ENCODE data around the gene SAPCD1.

SAPCD1 gene

GRCh38 chr6:31777667-31778050 is 15.2 kb downstream of the SAPCD1 start:
- no peak for TF ChIP-seq CTCF (IDR thresholded peaks at IDR 0.05; ENCODE audit: low read depth, low read length)
- in situ Hi-C loops (cut with HindIII; ENCODE audit: low sequenced_read_pairs): no loop called here
- H3K4me3 ChIP-seq (ENCODE audit: low read depth, low read length): no peak overlapping the region
- no peak for DNase-seq (ENCODE audit: low read depth, low spot score)

- no peak overlapping the region for H3K4me3 ChIP-seq (ENCODE audit: low read depth, low read length)
- TF ChIP-seq CTCF (IDR thresholded peaks at IDR 0.05; ENCODE audit: low read depth, low read length): no peak
- no peak for DNase-seq (ENCODE audit: low read depth, low spot score)
- in situ Hi-C loops (cut with HindIII; ENCODE audit: low sequenced_read_pairs): no loop called here
These were observed 15.7 kb downstream of the SAPCD1 start for GRCh38 chr6:31778193-31778592.

- DNase-seq (ENCODE audit: low read depth, low spot score): no peak
- H3K4me3 ChIP-seq (ENCODE audit: low read depth, low read length): no peak overlapping the region
- in situ Hi-C loops (cut with HindIII; ENCODE audit: low sequenced_read_pairs): no loop called here
- TF ChIP-seq CTCF (IDR thresholded peaks at IDR 0.05; ENCODE audit: low read depth, low read length): no peak
These were observed 16.8 kb downstream of the SAPCD1 start for GRCh38 chr6:31778999-31779885.

GRCh38 chr6:31779908-31780307 is 17.5 kb downstream of the SAPCD1 start:
- in situ Hi-C loops (cut with HindIII; ENCODE audit: low sequenced_read_pairs): no loop called here

GRCh38 chr6:31780507-31781243 is 18.2 kb downstream of the SAPCD1 start:
- no peak for TF ChIP-seq CTCF (IDR thresholded peaks at IDR 0.05; ENCODE audit: low read depth, low read length)
- DNase-seq (ENCODE audit: low read depth, low spot score): no peak
- no peak overlapping the region for H3K4me3 ChIP-seq (ENCODE audit: low read depth, low read length)
- in situ Hi-C loops (cut with HindIII; ENCODE audit: low sequenced_read_pairs): no loop called here

More at GRCh38 chr6:31779908-31780307, 17.5 kb downstream of the SAPCD1 start:
- no peak for TF ChIP-seq CTCF (IDR thresholded peaks at IDR 0.05; ENCODE audit: low read depth, low read length)
- no peak overlapping the region for H3K4me3 ChIP-seq (ENCODE audit: low read depth, low read length)
- DNase-seq (ENCODE audit: low read depth, low spot score): no peak

GRCh38 chr6:31781244-31782125 is 19.0 kb downstream of the SAPCD1 start:
- no peak overlapping the region for H3K4me3 ChIP-seq (ENCODE audit: low read depth, low read length)
- TF ChIP-seq CTCF (IDR thresholded peaks at IDR 0.05; ENCODE audit: low read depth, low read length): no peak
- DNase-seq (ENCODE audit: low read depth, low spot score): no peak
- in situ Hi-C loops (cut with HindIII; ENCODE audit: low sequenced_read_pairs): no loop called here
